ENCODE data around the gene CFAP70. TPM values are rescaled to one million over a fixed set of nuclear protein-coding genes. Genes with fewer than 3 reads are reported as not detected.

CFAP70 gene
- total RNA-seq, 1 experiment from 2014 or later = 0.24 TPM

- H2BK5ac ChIP-seq (ENCODE audit: insufficient read length, low read length) = no peak overlapping the region
- Mint-ChIP-seq H3K27ac (no peak overlapping the region), H3K27me3 (ENCODE audit: low read depth) (no peaks in the 10 kb centered on the region), H3K4me3 (no peak overlapping the region), H3K36me3 (ENCODE audit: insufficient read depth in 1 of 3, low read depth in 3 of 3) (peaks cover 34 to 68% (median 56%) of the 10 kb centered on the region in 3 experiments), H3K4me1 (peaks cover 5% of the 10 kb centered on the region in 2 experiments), H3K9me3 (no peaks in the 10 kb centered on the region)
- no peak overlapping the region for H3K4ac ChIP-seq (ENCODE audit: low read depth, low read length)
- H4K91ac ChIP-seq (ENCODE audit: insufficient read length, low read depth, low read length) = no peak overlapping the region
- no peak overlapping the region for H3K14ac ChIP-seq (ENCODE audit: insufficient read depth, low read length)
- no CpG with 5 or more reads among the region's 2 CpGs for WGBS (ENCODE audit: extremely low coverage, insufficient read length, low lambda C conversion rate)
- no peak overlapping the region for H2AFZ ChIP-seq (ENCODE audit: low read length)
- H3K18ac ChIP-seq (ENCODE audit: insufficient read length, low read depth, low read length) = no peak overlapping the region
- H2BK20ac ChIP-seq (ENCODE audit: low read depth, low read length, poor library complexity, severe bottlenecking) = no peak overlapping the region
- TF ChIP-seq CTCF (conservative IDR thresholded peaks at IDR 0.05) = no peak
- peaks cover 7% of the 10 kb centered on the region for H3K79me1 ChIP-seq (ENCODE audit: insufficient read depth, low read depth, low read length, poor library complexity, severe bottlenecking)
- H3K9me3 ChIP-seq (ENCODE audit: control insufficient read depth, low read depth, low read length) = no peaks in the 10 kb centered on the region
- H3K4me2 ChIP-seq (ENCODE audit: insufficient read depth, insufficient read length, low read length) = no peak overlapping the region
- no peak overlapping the region for H2BK12ac ChIP-seq (ENCODE audit: insufficient read length, low read depth, low read length)
- no peaks in the 10 kb centered on the region for H4K20me1 ChIP-seq (ENCODE audit: control insufficient read depth, insufficient read depth, insufficient read length)
- H3K56ac ChIP-seq (ENCODE audit: insufficient read length, low read depth, low read length) = no peak overlapping the region
- no peak overlapping the region for H3K27ac ChIP-seq (ENCODE audit: insufficient read length, low read depth, low read length)
- H3K4me1 ChIP-seq (ENCODE audit: insufficient read depth, low read length) = no peaks in the 10 kb centered on the region
- no peaks in the 10 kb centered on the region for H3K27me3 ChIP-seq (ENCODE audit: insufficient read depth, low read length)
- H3K23ac ChIP-seq (ENCODE audit: insufficient read length, low read depth, low read length) = no peak overlapping the region
- peaks cover 2% of the 10 kb centered on the region; the same call in 1 of the 2 replicates for H3K79me2 ChIP-seq (ENCODE audit: insufficient read depth, low read length)
- no peak overlapping the region for H3K9ac ChIP-seq (ENCODE audit: extremely low read depth, insufficient read length, low read length)
- H2AK5ac ChIP-seq (ENCODE audit: insufficient read length, low read length) = no peak overlapping the region
- DNase-seq = no peak
- H4K8ac ChIP-seq (replicated peaks; ENCODE audit: insufficient read length, low read depth, low read length) = no peak overlapping the region
- no peak overlapping the region for H4K5ac ChIP-seq (ENCODE audit: insufficient read length, low read depth, low read length)
- H2BK120ac ChIP-seq (ENCODE audit: low read depth, low read length, poor library complexity, severe bottlenecking) = no peak overlapping the region
- no peak overlapping the region for H2BK15ac ChIP-seq (ENCODE audit: low read depth, low read length)
- no peaks in the 10 kb centered on the region for H3K23me2 ChIP-seq (ENCODE audit: insufficient read length, low read depth, low read length, poor library complexity, severe bottlenecking)
- no peak overlapping the region for H3T11ph ChIP-seq (ENCODE audit: low read length)
These were observed 118.8 kb downstream of the CFAP70 start for GRCh38 chr10:73239908-73240307.

Data from H9 (cell line).